Smooth muscle cell (in vitro differentiated cells): ENCODE data around the gene ATP6V0A1. TPM values are rescaled to one million over a fixed set of nuclear protein-coding genes. Genes with fewer than 3 reads are reported as not detected.
"Not testable (repeated sequence)": the region's sequence is repeated elsewhere in the genome, so short reads cannot be mapped to it uniquely, and the experiment has no call there.

Experiments used
- DNase-seq: peaks from one replicate; lab custom pipeline; 2025; ENCODE audit not compliant: unreplicated experiment; lab: John Stamatoyannopoulos, UW
- H2AFZ ChIP-seq: fragments of 200-600 bp; sonication (generic); 2 replicates; pipeline ENCODE4 v1.6.0; 2016; ENCODE audit warnings: antibody characterized with exemption, low read depth, mild to moderate bottlenecking
- H3F3A ChIP-seq: fragments of 200-600 bp; sonication (generic); 2 replicates; pipeline ENCODE4 v1.6.0; 2017; ENCODE audit warnings: antibody characterized with exemption, low read depth
- H3K27ac ChIP-seq: fragments of 200-600 bp; sonication (generic); 2 replicates; pipeline ENCODE4 v1.5.1; 2016; ENCODE audit warnings: low read depth, mild to moderate bottlenecking
- H3K27me3 ChIP-seq: fragments of 200-600 bp; sonication (generic); 2 replicates; pipeline ENCODE4 v1.6.1; 2016; ENCODE audit warnings: low read depth, mild to moderate bottlenecking
- H3K36me3 ChIP-seq: fragments of 200-600 bp; sonication (generic); 2 replicates; pipeline ENCODE4 v1.5.1; 2016; ENCODE audit warnings: low read depth
- H3K4me1 ChIP-seq: fragments of 200-600 bp; sonication (generic); 2 replicates; pipeline ENCODE4 v1.5.1; 2016; ENCODE audit warnings: low read depth
- H3K4me2 ChIP-seq: fragments of 200-600 bp; sonication (generic); 2 replicates; pipeline ENCODE4 v1.6.0; 2016; ENCODE audit warnings: mild to moderate bottlenecking
- H3K4me3 ChIP-seq: fragments of 200-600 bp; sonication (generic); 2 replicates; pipeline ENCODE4 v1.5.1; 2016; ENCODE audit warnings: mild to moderate bottlenecking
- H3K79me2 ChIP-seq: fragments of 200-600 bp; sonication (generic); 2 replicates; pipeline ENCODE4 v1.6.0; 2016; ENCODE audit warnings: low read depth, mild to moderate bottlenecking
- H3K9ac ChIP-seq: fragments of 200-600 bp; sonication (generic); 2 replicates; pipeline ENCODE4 v1.6.0; 2016; ENCODE audit warnings: low read depth
- H3K9me3 ChIP-seq: fragments of 200-600 bp; sonication (generic); replicated peaks from 2 replicates; pipeline ENCODE4 v1.5.1; 2016; ENCODE audit warnings: low read depth
- H4K20me1 ChIP-seq: fragments of 200-600 bp; sonication (generic); 2 replicates; pipeline ENCODE4 v1.6.0; 2016; ENCODE audit warnings: low read depth
- CTCF ChIP-seq: fragments of 200-600 bp; sonication (generic); IDR thresholded peaks from 2 replicates; pipeline ENCODE4 v1.5.1; 2017; ENCODE audit warnings: borderline replicate concordance, mild to moderate bottlenecking, antibody characterized with exemption; ENCODE audit not compliant: insufficient read depth, poor library complexity, severe bottlenecking
- WGBS: methylation state at CpG from one replicate; pipeline ENCODE4 v1.1.7; 2016; ENCODE audit warnings: low lambda C conversion rate; 5-methylcytosine and 5-hydroxymethylcytosine counted together
- polyA plus RNA-seq: library from polyadenylated mRNA; unstranded; fragments of >200 nt; fragmentation: Nextera tagmentation; extraction: Ambion mirVana; gene quantifications from 2 replicates; pipeline ENCODE4 v1.2.1, GENCODE V29; 2016
- total RNA-seq: library from RNA; depleted of rRNA; stranded (reverse); fragments of >200 nt; gene quantifications from 2 replicates; pipeline ENCODE4 v1.2.3, GENCODE V29; 2014

ATP6V0A1 gene
- total and polyA plus RNA-seq, 2 experiments from 2014 or later, result 27.3 to 54.7 TPM

DNA sequence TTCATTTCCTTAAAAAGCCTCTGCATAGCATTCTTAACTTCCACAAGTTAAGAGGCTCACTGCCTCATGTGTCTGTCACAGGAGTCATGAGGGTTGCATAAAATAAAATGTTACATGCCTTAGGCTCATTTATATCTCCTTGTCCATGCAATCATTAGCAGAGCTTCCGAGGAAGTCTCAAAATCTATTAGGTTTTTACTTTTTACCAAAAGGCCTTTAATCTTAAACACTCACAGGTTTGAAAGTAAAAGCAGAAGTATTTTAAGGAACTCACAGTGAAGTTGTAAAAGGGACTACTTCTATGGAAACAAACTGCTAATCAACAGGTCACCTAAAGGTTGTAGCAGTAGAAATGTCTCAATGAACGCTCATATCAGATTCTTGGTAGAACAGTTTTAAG is 5.2 kb upstream of the ATP6V0A1 start:
- Histone ChIP-seq H3K4me2 (no peak overlapping the region), H2AFZ (no peak overlapping the region), H3K9ac (no peak overlapping the region), H3K79me2 (no peaks in the 10 kb centered on the region), H3K4me3 (no peak overlapping the region), H3K27ac (no peak overlapping the region), H3K27me3 (no peaks in the 10 kb centered on the region), H3K36me3 (no peaks in the 10 kb centered on the region), H4K20me1 (no peaks in the 10 kb centered on the region), H3K9me3 (no peaks in the 10 kb centered on the region), H3F3A (peaks cover 11% of the 10 kb centered on the region), H3K4me1 (no peaks in the 10 kb centered on the region)
- TF ChIP-seq CTCF, result no peak
- 45% methylated on average over 2 of the region's 2 CpGs for WGBS
- DNase-seq, result no peak

- H3K79me2 ChIP-seq, DNase-seq, H3K4me2 ChIP-seq, H3K36me3 ChIP-seq, H3K4me3 ChIP-seq, H3K4me1 ChIP-seq, H3K9me3 ChIP-seq, H3K9ac ChIP-seq, H2AFZ ChIP-seq, H3K27me3 ChIP-seq, H3K27ac ChIP-seq, H4K20me1 ChIP-seq: not testable (repeated sequence)
- 97% methylated on average over 6 of the region's 6 CpGs for WGBS
- H3F3A ChIP-seq, result peaks cover 19% of the 10 kb centered on the region
Observed at GRCh38 chr17:42454987-42455386, 3.7 kb upstream of the ATP6V0A1 start.

GRCh38 chr17:42456223-42457106 is 2.2 kb upstream of the ATP6V0A1 start:
- H3F3A ChIP-seq, result peaks cover 19% of the 10 kb centered on the region
- peaks cover 18% of the 10 kb centered on the region for H4K20me1 ChIP-seq
- no peaks in the 10 kb centered on the region for H3K9me3 ChIP-seq
- no peak for DNase-seq
- H3K27me3 ChIP-seq, result no peaks in the 10 kb centered on the region
- H3K4me2 ChIP-seq, result peak overlapping the region; percentile 66
- peaks cover 12% of the 10 kb centered on the region for H3K79me2 ChIP-seq
- peak overlapping the region; percentile 10 for H3K4me3 ChIP-seq
- no peak for TF ChIP-seq CTCF
- H2AFZ ChIP-seq, result peak overlapping the region; percentile 49
- H3K36me3 ChIP-seq, result no peaks in the 10 kb centered on the region
- H3K9ac ChIP-seq, result no peak overlapping the region
- 43% methylated on average over 5 of the region's 5 CpGs for WGBS
- peaks cover 13% of the 10 kb centered on the region for H3K4me1 ChIP-seq
- peak overlapping the region; percentile 69 for H3K27ac ChIP-seq

- peaks cover 13% of the 10 kb centered on the region for H3K4me1 ChIP-seq
- H3K36me3 ChIP-seq, result no peaks in the 10 kb centered on the region
- no peaks in the 10 kb centered on the region for H3K27me3 ChIP-seq
- peaks cover 18% of the 10 kb centered on the region for H4K20me1 ChIP-seq
- H3K79me2 ChIP-seq, result peaks cover 12% of the 10 kb centered on the region
- H3K9me3 ChIP-seq, result no peaks in the 10 kb centered on the region
- H3K27ac ChIP-seq, result peak overlapping the region; percentile 69
- TF ChIP-seq CTCF, result no peak
- H2AFZ ChIP-seq, result peak overlapping the region; percentile 49
- DNase-seq, result no peak
- peak overlapping the region; percentile 66 for H3K4me2 ChIP-seq
- no peak overlapping the region for H3K9ac ChIP-seq
- no peak overlapping the region for H3K4me3 ChIP-seq
- 55% methylated on average over 6 of the region's 6 CpGs for WGBS
- H3F3A ChIP-seq, result peaks cover 19% of the 10 kb centered on the region
Observed at GRCh38 chr17:42457107-42457792, 1.4 kb upstream of the ATP6V0A1 start.
